Measurements from ENCODE around the gene TTC24.
"Not testable (repeated sequence)": the region's sequence is repeated elsewhere in the genome, so short reads cannot be mapped to it uniquely, and the experiment has no call there.

TTC24 gene

DNA sequence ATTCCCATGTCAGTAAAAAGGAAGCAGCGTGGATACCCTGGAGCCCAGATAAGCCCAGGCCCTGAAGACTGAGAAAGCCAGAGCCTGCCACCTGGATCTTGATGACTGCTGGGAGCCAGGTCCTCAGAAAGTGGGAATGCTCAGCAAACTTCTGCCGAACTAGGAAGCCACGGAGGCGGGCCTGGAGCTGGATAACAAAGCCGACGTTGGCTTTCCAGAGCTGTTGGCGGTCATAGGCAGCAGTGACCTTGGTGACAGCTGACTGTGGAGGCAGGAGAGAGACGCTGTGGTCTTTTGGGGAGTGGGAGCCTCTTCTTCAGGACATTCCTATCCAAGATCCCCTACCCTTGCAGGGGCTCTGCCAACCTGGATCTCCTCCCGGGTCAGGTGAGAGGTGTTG, 31.5 kb upstream of the TTC24 start:
- no peak for TF ChIP-seq CTCF (IDR thresholded peaks at IDR 0.05)
- DNase-seq (ENCODE audit: low spot score) = no peak
- Histone ChIP-seq H3K4me3 (no peak overlapping the region), H3K27ac (no peak overlapping the region)

DNA sequence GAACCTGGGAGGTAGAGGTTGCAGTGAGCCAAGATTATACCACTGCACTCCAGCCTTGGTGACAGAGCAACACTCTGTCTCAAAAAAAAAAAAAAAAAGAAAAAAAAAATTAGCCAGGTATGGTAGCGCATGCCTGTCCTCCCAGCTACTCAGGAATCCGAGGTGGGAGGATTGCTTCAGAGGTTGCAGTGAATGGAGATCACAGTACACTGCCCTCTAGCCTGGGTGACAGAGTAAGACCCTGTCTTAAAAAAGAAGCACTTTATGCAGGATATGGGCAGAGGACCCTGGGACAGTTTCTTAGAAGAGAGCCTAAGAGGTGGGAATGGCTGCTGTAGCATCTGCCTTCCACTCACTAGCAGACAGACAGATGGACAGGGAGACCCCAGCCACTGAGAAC, 30.1 kb upstream of the TTC24 start:
- H3K27ac ChIP-seq = no peak overlapping the region
- no peak for TF ChIP-seq CTCF (IDR thresholded peaks at IDR 0.05)
- DNase-seq (ENCODE audit: low spot score) = no peak
- H3K4me3 ChIP-seq = no peak overlapping the region

GRCh38 chr1:156549831-156550230, 29.7 kb upstream of the TTC24 start:
- H3K27ac ChIP-seq = no peak overlapping the region
- DNase-seq (ENCODE audit: low spot score) = no peak
- H3K4me3 ChIP-seq = no peak overlapping the region
- TF ChIP-seq CTCF (IDR thresholded peaks at IDR 0.05) = no peak

DNA sequence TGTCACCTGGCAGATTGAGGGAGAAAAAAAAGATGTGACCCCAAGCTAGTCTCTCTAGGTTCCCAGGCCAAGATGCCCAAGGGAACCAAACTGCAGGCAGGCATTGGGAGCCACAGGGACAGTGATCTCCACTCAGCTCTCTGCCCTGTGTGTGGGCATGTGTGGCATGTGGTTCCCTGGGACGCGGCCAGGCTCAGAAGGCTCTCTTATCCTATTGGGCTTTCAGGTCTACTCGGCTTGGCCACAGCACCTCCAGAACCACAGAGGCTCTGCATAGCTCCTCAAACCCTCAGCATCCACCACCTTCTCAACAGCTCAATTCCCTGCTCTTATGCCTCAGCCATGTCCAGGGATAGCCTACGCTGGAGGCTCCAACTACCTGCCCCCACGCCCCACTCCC, 29.2 kb upstream of the TTC24 start:
- Histone ChIP-seq H3K27ac (no peak overlapping the region), H3K4me3 (no peak overlapping the region)
- DNase-seq (ENCODE audit: low spot score) = no peak
- no peak for TF ChIP-seq CTCF (IDR thresholded peaks at IDR 0.05)

GRCh38 chr1:156551066-156551643, 28.4 kb upstream of the TTC24 start:
- H3K4me3 ChIP-seq = no peak overlapping the region
- no peak overlapping the region for H3K27ac ChIP-seq
- DNase-seq (ENCODE audit: low spot score) = no peak
- TF ChIP-seq CTCF (IDR thresholded peaks at IDR 0.05) = no peak

GRCh38 chr1:156551869-156552268, 27.7 kb upstream of the TTC24 start:
- H3K4me3 ChIP-seq = no peak overlapping the region
- no peak for TF ChIP-seq CTCF (IDR thresholded peaks at IDR 0.05)
- no peak overlapping the region for H3K27ac ChIP-seq
- no peak for DNase-seq (ENCODE audit: low spot score)

DNA sequence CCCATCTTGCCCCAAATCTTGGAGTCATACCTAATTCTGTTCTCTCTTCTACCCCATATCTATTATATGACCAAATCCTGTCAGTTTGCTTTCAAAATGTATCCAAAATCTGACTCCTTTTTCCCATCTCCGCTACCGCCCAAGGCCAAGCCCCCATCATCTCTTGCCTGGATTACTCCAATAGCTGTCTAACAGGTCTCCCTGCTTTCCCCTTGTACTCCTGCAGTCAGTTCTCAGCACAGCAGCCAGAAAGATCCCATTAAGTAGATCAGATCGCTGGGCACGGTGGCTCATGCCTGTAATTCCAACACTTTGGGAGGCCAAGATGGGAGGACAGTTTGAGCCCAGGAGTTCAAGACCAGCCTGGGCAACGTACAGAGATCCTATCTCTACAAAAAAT, 27.0 kb upstream of the TTC24 start:
- no peak for TF ChIP-seq CTCF (IDR thresholded peaks at IDR 0.05)
- Histone ChIP-seq H3K27ac (no peak overlapping the region), H3K4me3 (no peak overlapping the region)
- DNase-seq (ENCODE audit: low spot score) = no peak

GRCh38 chr1:156552937-156553336, 26.6 kb upstream of the TTC24 start:
- DNase-seq (ENCODE audit: low spot score); H3K4me3 ChIP-seq; H3K27ac ChIP-seq: not testable (repeated sequence)

All from coronary artery (tissue), 2 donors.